ENCODE measurements around the gene PLTP.

PLTP gene

DNA sequence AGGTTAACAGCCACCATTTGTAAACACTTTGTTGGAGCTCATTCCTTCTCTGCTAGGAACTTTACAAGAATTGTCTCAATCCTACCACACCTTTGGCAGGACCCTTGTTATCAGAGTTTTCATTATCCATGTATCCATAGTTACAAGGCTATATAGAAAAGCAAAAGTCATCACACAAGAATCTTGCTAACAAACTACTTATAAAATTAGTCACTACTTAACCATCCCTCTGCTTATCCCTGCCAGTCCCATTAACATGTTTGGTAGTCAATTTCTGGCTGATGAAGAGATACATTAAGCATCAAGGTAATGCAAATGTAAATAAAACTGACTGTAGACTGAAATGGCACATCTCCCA is 44.2 kb downstream of the PLTP start:
- no peak for DNase-seq

DNA sequence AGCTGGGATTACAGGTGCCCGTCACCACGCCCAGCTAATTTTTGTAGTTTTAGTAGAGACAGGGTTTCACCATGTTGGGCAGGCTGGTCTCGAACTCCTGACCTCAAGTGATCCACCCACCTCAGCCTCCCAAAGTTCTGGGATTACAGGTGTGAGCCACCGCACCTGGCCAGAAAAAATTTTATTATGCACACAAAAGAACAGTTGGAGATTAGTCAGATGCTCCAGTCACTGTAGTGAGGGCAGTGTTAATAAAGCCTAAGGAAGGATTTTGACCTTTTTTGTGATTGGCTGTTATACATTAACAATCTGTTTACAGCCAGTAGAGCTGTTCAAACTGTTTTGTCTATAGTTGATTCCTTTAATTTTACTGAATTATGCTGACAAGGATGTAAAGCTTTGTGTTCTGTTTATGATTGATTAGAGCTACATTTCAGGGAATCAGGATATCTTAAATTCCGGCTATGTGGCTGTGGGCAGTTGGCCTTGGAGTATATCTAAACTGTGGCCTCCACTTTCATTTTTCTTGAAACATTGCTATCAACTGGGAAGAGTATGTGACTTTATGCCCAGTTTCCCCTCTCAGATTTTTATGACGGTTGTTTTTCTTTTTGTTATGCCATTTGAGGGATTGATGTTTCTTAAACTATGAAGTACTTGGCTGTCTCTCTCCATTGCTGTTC is 44.7 kb downstream of the PLTP start:
- no peak for DNase-seq

DNA sequence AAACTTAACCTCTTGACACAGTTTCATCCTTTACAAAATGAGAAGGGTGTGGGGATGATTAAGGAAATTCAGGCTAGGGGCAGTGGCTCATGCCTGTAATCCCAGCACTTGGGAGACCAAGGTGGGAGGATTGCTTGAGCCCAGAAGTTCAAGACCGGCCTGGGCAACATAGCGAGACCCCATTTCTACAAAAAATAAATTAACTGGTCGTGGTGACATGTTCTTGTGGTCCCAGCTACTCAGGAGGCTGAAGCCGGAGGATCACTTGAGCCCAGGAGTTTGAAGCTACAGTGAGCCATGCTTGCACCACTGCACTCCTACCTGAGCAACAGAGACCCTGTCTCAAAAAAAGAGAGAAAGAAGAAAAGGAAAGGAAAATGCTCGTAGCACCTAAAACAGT is 45.5 kb downstream of the PLTP start:
- DNase-seq: no peak

DNA sequence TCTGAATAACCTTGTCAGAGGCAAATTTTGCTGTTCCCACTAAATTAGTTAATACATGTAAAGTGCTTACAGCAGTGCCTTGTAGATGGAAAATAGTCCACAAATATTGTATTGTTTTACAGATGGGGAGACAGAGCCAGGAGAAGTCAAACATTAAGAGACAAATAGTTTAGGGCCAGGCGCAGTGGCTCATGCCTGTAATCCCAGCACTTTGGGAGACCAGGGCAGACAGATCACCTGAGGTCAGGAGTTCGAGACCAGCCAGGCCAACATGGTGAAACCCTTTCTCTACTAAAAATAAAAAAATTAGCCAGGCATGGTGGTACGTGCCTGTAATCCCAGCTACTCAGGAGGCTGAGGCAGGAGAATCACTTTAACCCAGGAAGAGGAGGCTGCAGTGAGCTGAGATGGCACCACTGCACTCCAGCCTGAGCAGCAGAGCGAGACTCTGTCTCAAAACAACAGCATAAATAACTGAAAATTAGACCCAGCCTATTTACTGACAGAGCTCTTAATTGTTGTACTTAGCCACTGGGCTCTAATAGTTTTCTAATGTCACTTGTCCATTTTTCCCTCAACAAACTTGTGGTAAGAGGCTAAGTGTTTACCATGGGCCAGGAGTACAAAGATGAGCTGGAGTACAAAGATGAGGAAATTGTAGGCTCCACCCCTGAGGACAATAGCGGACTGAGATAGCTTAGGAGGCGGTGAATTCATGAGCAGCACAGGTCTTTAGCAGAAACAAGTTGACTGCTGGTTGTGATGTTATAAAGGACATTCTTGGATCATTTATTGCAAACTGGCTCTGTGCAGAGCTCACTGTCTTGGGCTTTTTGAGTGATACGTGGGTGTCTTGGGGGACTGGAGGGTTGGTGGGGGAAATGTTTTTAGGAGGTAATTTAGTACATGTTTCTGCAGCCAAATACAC is 48.1 kb downstream of the PLTP start:
- DNase-seq: no peak

DNA sequence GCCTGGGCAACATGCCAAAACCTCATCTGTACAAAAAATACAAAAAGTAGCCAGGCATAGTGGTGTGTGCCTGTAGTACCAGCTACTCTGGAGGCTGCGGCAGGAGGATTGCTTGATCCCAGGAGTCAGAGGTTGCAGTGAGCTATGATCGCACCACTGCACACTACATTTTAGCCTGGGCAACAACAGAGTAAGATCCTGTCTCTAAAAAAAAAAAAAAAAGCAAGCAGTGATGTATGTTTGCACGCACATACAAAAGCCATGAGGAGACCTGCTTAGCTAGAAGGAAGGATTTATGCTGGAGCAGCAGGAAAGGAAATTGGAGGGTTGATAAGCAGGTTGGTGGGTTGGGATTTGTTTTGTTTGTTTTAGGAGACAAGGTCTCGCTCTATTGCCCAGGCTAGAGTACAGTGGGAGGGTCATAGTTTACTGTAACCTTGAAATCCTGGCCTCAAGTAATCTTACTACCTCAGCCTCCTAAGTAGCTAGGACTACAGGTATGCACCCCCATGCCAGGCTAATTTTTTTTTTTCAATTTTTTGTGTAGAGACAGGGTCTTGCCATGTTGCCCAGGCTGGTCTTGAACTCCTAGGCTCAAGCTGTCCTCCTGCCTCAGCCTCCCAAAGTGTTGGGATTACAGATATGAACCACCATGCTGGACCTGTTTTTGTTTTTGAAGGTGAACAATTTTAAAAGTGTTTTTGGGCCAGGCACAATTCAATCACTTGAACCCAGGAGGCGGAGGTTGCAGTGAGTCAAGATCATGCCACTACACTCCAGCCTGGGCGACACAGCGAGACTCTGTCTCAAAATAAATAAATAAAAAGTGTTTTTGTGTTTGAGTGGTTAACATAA is 50.5 kb downstream of the PLTP start:
- no peak for DNase-seq

DNA sequence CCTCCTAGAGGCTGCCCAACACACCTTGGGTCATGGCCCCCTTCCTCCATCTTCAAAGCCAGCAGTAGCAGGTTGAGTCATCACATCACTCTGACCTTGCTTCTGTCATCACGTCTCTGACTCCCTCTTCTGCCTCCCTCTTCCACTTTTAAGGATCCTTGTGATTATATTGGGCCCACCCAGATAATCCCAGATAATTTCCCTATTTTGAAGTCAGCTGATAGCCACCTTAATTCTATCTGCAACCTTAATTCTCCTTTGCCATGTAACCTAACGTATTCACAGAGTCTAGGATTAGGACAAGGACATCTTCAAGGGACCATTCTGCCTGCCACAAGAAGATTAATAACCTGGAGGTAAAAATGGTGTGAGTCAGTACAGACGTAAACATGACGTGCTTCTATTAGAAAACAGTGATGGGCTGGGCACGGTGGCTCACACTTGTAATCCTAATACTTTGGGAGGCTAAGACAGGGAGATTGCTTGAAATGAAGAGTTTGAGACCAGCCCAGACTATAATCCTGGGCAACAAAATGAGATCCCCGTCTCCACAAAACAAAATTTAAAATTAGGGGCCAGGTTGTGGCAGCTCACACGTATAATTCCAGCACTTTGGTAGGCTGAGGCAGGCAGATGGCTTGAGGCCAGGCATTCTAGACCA is 51.3 kb downstream of the PLTP start:
- no peak for DNase-seq

DNA sequence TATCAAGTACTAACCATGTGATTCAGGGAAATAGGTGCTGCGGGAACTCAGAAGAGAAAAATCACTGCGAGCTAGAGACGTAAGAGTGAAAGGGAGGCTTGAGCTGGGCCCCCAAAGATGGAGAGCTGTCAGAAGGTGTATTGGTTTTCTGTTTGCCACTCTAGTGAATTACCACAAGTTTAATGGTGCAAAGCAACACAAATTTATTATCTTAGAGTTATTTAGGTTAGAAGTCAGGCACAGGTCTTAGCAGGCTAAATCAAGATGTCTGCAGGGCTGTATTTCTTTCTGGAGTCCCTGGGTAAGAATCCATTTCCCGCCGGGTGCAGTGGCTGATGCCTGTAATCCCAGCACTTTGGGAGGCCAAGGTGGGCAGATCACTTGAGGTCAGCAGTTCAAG is 52.0 kb downstream of the PLTP start:
- no peak for DNase-seq

DNA sequence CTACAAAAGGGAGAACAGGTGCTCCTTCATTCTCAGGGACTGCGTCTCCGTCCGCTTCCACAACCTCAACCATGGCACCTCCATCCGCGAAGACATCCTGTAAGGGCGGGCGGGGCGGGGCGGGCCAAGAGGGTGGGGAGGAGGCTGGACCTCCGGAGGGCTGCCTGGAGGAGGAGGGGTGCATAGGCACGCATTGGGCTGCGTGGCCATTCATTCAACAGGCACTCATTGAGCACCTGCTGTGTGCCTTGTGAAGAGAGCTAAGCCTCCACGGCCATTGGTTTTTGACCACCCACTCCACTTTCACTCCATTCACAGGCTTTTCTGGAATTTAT is 54.1 kb downstream of the PLTP start:
- DNase-seq: peak; percentile 65

DNA sequence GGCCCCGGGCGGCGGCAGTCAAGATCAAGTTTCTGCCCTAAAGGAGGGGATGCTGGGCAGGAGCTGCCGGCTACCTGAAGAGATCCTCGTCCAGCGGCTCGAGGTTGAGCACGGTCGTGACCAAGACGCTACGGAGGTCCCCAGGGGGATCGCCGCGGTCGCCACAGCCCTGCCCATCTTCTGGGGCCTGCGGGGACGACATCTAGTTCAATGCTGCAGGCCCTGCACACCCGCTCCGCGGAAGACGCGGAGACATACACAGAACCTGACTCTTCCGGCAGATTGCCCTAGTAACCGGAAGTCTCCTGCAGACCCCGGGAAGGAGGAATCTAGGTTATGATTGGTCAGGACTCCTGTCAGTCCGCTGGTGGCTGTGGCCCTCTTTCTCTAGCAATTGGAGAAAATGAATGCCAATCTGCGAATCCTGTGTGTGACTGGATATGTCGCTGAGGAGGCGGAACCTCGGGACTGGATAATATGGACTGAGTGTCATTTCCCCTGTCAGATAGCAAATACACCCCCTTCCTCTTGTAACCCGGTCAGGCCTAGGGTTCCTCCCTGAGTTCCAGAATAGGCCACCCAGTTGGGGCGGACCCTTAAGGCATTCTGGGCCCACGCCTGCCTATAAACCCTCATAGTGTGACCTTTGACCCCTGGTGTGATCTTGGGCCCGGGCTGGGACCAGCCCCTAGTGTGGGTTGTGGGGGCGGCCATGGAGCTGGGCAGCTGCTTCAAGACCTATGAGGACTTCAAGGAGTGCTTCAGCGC is 54.7 kb downstream of the PLTP start, which contains the start of the genes ACOT8 and ZSWIM3:
Gene ACOT8 (minus strand): TSS at position 279 of the 768 bp plus-strand sequence. CDS start 77 bp downstream, at position 202.
Gene ZSWIM3 (plus strand): TSS at position 501 of the 768 bp plus-strand sequence. CDS start 212 bp downstream, at position 713.
- peak; percentile 94 for DNase-seq

DNA sequence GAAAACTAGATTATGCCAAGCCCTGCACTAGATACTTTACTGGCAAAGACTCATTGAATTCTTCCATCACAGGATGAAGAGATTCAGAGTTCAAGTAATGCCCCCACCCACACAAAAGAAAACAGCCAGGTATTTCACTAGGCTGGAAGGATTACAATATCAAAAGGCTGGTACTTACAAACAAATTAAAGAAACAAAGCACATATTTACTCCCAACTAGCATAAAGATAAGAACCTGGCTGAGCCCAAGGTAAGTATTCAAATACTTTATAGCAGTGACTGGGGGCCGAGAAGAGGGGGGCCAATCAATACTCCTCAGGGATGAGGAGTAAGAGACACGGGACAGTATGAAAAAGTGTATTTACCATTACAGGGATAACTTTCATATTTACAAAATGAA is 58.5 kb downstream of the PLTP start:
- no peak for DNase-seq

DNA sequence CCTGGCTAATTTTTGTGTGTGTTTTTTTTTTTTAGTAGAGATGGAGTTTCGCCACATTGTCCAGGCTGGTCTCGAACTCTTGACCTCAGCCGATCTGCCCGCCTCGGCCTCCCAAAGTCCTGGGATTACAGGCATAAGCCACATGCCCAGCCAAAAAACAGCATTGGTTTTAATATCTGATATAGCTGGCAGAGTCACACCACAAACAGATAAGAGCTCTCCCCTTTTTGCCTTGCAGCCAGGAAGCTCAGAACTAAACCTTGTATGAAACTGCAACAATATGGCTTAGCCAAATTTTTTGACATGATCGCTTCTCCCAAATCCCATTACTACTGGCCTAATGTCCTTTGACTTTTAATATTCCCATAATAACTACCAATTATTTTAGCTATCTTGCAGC is 59.6 kb downstream of the PLTP start:
- no peak for DNase-seq

DNA sequence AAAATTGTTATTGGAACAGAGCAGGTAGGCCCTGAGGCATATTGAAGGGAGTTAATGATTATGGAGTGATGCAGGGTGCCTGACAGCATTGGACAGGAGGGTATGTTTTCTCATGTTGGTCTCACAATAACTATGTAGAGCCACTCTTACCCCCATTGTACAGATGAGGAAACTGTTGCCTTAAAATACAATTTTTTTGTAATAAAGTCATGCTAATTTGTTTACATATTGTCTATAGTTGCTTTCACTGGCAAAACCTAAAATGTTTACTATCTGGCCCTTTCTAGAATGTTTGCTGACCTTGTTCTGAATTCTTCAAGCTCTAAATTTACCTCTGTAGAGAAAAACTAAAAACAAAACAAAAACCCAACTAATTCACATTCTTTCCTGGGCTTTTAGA is 60.5 kb downstream of the PLTP start:
- DNase-seq: no peak

DNA sequence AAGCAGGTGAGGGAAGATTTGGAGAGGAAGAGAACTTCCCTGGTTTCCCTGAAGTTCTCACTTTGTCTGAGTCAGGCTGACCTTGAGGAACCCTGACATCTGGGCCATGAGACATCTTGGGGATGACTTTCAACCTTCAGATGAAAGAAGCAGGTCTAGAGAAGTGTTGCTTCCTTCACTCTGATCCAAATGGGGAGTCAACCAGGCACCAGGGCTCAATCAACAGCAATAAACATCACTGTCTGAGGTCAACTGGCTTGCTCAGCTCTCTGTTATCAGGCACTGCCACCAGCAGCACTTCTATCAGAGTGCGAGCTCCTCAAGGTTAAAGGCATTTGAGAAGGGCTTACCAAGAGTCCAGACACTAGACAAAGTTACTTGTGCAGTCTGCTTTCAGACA is 61.0 kb downstream of the PLTP start:
- DNase-seq: no peak

DNA sequence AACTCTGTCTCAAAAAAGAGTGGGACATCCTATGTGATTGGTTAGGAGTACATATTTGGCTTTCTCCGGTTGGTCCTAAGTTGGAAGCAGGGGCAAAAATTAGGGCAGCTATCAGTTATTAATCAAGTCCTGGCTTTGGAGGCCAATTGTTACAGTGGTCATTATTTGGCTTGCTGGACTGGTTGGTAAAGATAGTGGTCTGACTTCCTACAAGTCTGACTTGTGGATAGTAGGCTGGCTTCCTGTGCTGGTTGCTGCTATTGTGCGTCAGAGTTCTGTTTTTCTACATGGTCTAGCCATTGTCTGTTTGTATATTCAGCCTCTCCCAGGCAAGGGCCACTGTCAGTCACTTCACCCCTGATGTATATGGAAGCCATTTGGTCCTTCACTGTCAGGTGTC is 61.7 kb downstream of the PLTP start:
- no peak for DNase-seq

DNA sequence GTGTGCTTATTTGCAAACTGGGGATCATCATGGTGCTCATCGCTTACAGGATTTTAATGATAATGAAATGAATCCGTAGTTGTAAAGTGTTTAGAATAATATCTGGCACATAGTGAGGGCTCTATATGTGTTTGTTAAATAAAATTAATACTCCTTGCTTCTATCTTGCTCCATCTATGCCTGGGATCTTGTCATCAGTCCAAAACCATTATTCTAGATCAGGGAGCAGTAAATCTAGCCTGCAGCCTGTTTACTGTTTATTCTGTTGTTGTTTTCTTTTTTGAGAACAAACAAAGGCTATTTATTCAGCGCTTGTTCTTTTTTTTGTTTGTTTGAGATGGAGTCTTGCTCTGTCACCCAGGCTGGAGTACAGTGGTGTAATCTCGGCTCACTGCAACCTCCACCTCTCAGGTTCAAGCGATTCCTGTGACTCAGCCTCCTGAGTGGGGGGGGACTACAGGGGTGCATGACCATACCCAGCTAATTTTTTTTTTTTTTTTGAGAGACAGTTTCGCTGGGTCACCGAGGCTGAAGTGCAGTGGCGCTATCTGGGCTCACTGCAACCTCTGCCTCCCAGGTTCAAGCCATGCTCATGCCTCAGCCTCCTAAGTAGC is 62.9 kb downstream of the PLTP start:
- DNase-seq: no peak
